ENCODE measurements around the gene SGPP1.
"Not testable (repeated sequence)": the region's sequence is repeated elsewhere in the genome, so short reads cannot be mapped to it uniquely, and the experiment has no call there.

SGPP1 gene

GRCh38 chr14:63638493-63638892 lies 89.4 kb downstream of the SGPP1 start (continued):
- no peak for TF ChIP-seq CTCF (tag by site-specific recombination; IDR thresholded peaks at IDR 0.05)
- TF ChIP-seq KLF16 (tag by site-specific recombination; IDR thresholded peaks at IDR 0.05) = no peak
- TF ChIP-seq ZNF610 (tag by site-specific recombination; IDR thresholded peaks at IDR 0.05; ENCODE audit: borderline replicate concordance) = no peak
- no peak for TF ChIP-seq ZBTB26 (tag by site-specific recombination; optimal IDR thresholded peaks at IDR 0.05)
- no peak for TF ChIP-seq ZNF654 (tag by site-specific recombination; IDR thresholded peaks at IDR 0.05; ENCODE audit: low read depth)
- TF ChIP-seq ZNF677 (tag by site-specific recombination; IDR thresholded peaks at IDR 0.05) = no peak

GRCh38 chr14:63636094-63636635 lies 91.7 kb downstream of the SGPP1 start:
- TF ChIP-seq ZNF248 (tag by site-specific recombination; IDR thresholded peaks at IDR 0.05) = peak; percentile 97
- CTCF ChIA-PET; H3K27ac ChIP-seq (ENCODE audit: extremely low read depth, low read depth, low read length); POLR2A ChIA-PET; H3K4me3 ChIP-seq (ENCODE audit: low read depth, low read length); H3K9me3 ChIP-seq (ENCODE audit: control insufficient read depth, insufficient read depth, low read depth, low read length); H3K36me3 ChIP-seq (ENCODE audit: control insufficient read depth in 2 of 2, insufficient read depth in 1 of 2, low read length in 2 of 2); H3K4me1 ChIP-seq (ENCODE audit: control insufficient read depth, insufficient read depth, low read length): not testable (repeated sequence)

All from HEK293 (cell line).